SU-DHL-6 (cell line): ENCODE results near the gene HAUS7.

ENCODE experiments used
- EZH2phosphoT487 ChIP-seq: fragments of 200-600 bp; sonication (generic), shearing (Covaris generic); conservative IDR thresholded peaks from 2 replicates; pipeline ENCODE4 v1.6.1; 2018; ENCODE audit warnings: mild to moderate bottlenecking, antibody characterized with exemption, low read length, moderate library complexity, mixed read lengths
- TF ChIP-seq, protein P1 (sequence below): fragments of 200-600 bp; sonication (generic); IDR thresholded peaks from one replicate; pipeline ENCODE4 v1.5.1; 2017; ENCODE audit warnings: antibody characterized with exemption, mild to moderate bottlenecking, low read length, moderate library complexity; ENCODE audit not compliant: insufficient read depth, poor library complexity, severe bottlenecking

GRCh38 chrX:153516073-153516472 lies 45.7 kb upstream of the HAUS7 start:
- TF ChIP-seq, protein P1, sequence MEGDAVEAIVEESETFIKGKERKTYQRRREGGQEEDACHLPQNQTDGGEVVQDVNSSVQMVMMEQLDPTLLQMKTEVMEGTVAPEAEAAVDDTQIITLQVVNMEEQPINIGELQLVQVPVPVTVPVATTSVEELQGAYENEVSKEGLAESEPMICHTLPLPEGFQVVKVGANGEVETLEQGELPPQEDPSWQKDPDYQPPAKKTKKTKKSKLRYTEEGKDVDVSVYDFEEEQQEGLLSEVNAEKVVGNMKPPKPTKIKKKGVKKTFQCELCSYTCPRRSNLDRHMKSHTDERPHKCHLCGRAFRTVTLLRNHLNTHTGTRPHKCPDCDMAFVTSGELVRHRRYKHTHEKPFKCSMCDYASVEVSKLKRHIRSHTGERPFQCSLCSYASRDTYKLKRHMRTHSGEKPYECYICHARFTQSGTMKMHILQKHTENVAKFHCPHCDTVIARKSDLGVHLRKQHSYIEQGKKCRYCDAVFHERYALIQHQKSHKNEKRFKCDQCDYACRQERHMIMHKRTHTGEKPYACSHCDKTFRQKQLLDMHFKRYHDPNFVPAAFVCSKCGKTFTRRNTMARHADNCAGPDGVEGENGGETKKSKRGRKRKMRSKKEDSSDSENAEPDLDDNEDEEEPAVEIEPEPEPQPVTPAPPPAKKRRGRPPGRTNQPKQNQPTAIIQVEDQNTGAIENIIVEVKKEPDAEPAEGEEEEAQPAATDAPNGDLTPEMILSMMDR, result no peak
- no peak for TF ChIP-seq EZH2phosphoT487
